GM19397 (cell line): ENCODE results near the gene SF1.

Source experiments
- ATAC-seq: cut with Tn5 transposase; IDR thresholded peaks from one replicate; pipeline ENCODE4 v1.9.1; 2021; ENCODE audit warnings: mild to moderate bottlenecking, moderate library complexity; ENCODE audit not compliant: unreplicated experiment

The SF1 gene

GRCh38 chr11:64786308-64786707 is 8.0 kb upstream of the SF1 start:
- no peak for ATAC-seq

GRCh38 chr11:64784813-64785581 is 6.7 kb upstream of the SF1 start:
- ATAC-seq = no peak

GRCh38 chr11:64778223-64778472 is 194 bp downstream of the SF1 start:
- ATAC-seq = no peak

- ATAC-seq = peak; percentile 29
Observed at GRCh38 chr11:64777449-64778222, 706 bp downstream of the SF1 start.

- ATAC-seq = no peak
Observed at GRCh38 chr11:64776875-64777274, 1.5 kb downstream of the SF1 start.

- no peak for ATAC-seq
Observed at GRCh38 chr11:64776425-64776824, 1.9 kb downstream of the SF1 start.

- ATAC-seq = no peak
Observed at GRCh38 chr11:64774144-64774543, 4.2 kb downstream of the SF1 start.

- no peak for ATAC-seq
Observed at GRCh38 chr11:64772303-64773018, 5.9 kb downstream of the SF1 start.

- no peak for ATAC-seq
Observed at GRCh38 chr11:64771861-64772260, 6.5 kb downstream of the SF1 start.

GRCh38 chr11:64770120-64770519 is 8.2 kb downstream of the SF1 start:
- ATAC-seq = no peak

GRCh38 chr11:64769283-64769682 is 9.1 kb downstream of the SF1 start:
- no peak for ATAC-seq

GRCh38 chr11:64768300-64768694 is 10.0 kb downstream of the SF1 start:
- no peak for ATAC-seq

- no peak for ATAC-seq
Observed at GRCh38 chr11:64767344-64768299, 10.7 kb downstream of the SF1 start.

- no peak for ATAC-seq
Observed at GRCh38 chr11:64766881-64767280, 11.5 kb downstream of the SF1 start.

- ATAC-seq = no peak
Observed at GRCh38 chr11:64765851-64766665, 12.3 kb downstream of the SF1 start.

GRCh38 chr11:64765291-64765850 is 13.0 kb downstream of the SF1 start:
- ATAC-seq = no peak

GRCh38 chr11:64764753-64765152 is 13.6 kb downstream of the SF1 start:
- ATAC-seq = no peak

- no peak for ATAC-seq
Observed at GRCh38 chr11:64764040-64764611, 14.2 kb downstream of the SF1 start.

GRCh38 chr11:64763526-64764039 is 14.8 kb downstream of the SF1 start:
- no peak for ATAC-seq
